ENCODE results near the gene TTC24.
"Not testable (repeated sequence)": the region's sequence is repeated elsewhere in the genome, so short reads cannot be mapped to it uniquely, and the experiment has no call there.

TTC24 gene

GRCh38 chr1:156587927-156588326 lies 8.4 kb downstream of the TTC24 start:
- not testable (repeated sequence) for DNase-seq (ENCODE audit: low spot score)

GRCh38 chr1:156589546-156589945 lies 10.0 kb downstream of the TTC24 start:
- DNase-seq (ENCODE audit: low spot score): no peak

- no peak for DNase-seq (ENCODE audit: low spot score)
Measured at GRCh38 chr1:156590326-156591180, 11.0 kb downstream of the TTC24 start.

GRCh38 chr1:156591181-156591431 lies 11.6 kb downstream of the TTC24 start:
- no peak for DNase-seq (ENCODE audit: low spot score)

GRCh38 chr1:156591432-156592157 lies 12.1 kb downstream of the TTC24 start, which contains the start of gene NAXE:
Gene NAXE, plus strand, starts transcription at chr1:156591776. Its CDS starts 29 bp downstream, at chr1:156591805.
- DNase-seq (ENCODE audit: low spot score): peak; percentile 66

- DNase-seq (ENCODE audit: low spot score): no peak
Measured at GRCh38 chr1:156592158-156592909, 12.8 kb downstream of the TTC24 start.

- no peak for DNase-seq (ENCODE audit: low spot score)
Measured at GRCh38 chr1:156592910-156593660, 13.6 kb downstream of the TTC24 start.

GRCh38 chr1:156593661-156593989 lies 14.1 kb downstream of the TTC24 start:
- DNase-seq (ENCODE audit: low spot score): no peak

- DNase-seq (ENCODE audit: low spot score): no peak
Measured at GRCh38 chr1:156594190-156594589, 14.7 kb downstream of the TTC24 start.

GRCh38 chr1:156595016-156595415 lies 15.5 kb downstream of the TTC24 start:
- DNase-seq (ENCODE audit: low spot score): no peak

- DNase-seq (ENCODE audit: low spot score): no peak
Measured at GRCh38 chr1:156596426-156596825, 16.9 kb downstream of the TTC24 start.

GRCh38 chr1:156598125-156598524 lies 18.6 kb downstream of the TTC24 start:
- DNase-seq (ENCODE audit: low spot score): no peak

- DNase-seq (ENCODE audit: low spot score): no peak
Measured at GRCh38 chr1:156598731-156599432, 19.4 kb downstream of the TTC24 start.

- no peak for DNase-seq (ENCODE audit: low spot score)
Measured at GRCh38 chr1:156599811-156600210, 20.3 kb downstream of the TTC24 start.

GRCh38 chr1:156600733-156601121 lies 21.2 kb downstream of the TTC24 start:
- no peak for DNase-seq (ENCODE audit: low spot score)

GRCh38 chr1:156601122-156601830 lies 21.8 kb downstream of the TTC24 start, which contains the start of gene GPATCH4:
Gene GPATCH4, minus strand, starts transcription at chr1:156601479.
- DNase-seq (ENCODE audit: low spot score): peak; percentile 67

GRCh38 chr1:156601892-156602291 lies 22.4 kb downstream of the TTC24 start:
- DNase-seq (ENCODE audit: low spot score): no peak

GRCh38 chr1:156602557-156602993 lies 23.1 kb downstream of the TTC24 start:
- DNase-seq (ENCODE audit: low spot score): peak; percentile 23

GRCh38 chr1:156607344-156607743 lies 27.8 kb downstream of the TTC24 start:
- DNase-seq (ENCODE audit: low spot score): not testable (repeated sequence)

- peak; percentile 64 for DNase-seq (ENCODE audit: low spot score)
Measured at GRCh38 chr1:156608036-156608674, 28.6 kb downstream of the TTC24 start.

All from hematopoietic multipotent progenitor cell treated with erythropoietin and hydrocortisone succinate and interleukin-3 and kit ligand, for 15 days (in vitro differentiated cells).